ENCODE measurements around the gene SF3A1.

The SF3A1 gene

GRCh38 chr22:30323246-30323645 lies 33.4 kb downstream of the SF3A1 start:
- TF ChIP-seq EZH2phosphoT487 (IDR thresholded peaks at IDR 0.05; ENCODE audit: low read depth) = no peak
- TF ChIP-seq CTCF (IDR thresholded peaks at IDR 0.05; ENCODE audit: low read depth, low read length) = no peak
- Histone ChIP-seq H2AFZ (ENCODE audit: low read depth, low read length) (no peak overlapping the region), H3K4me1 (ENCODE audit: low read length) (peaks cover 12% of the 10 kb centered on the region), H3K4me3 (ENCODE audit: low read length) (no peak overlapping the region), H3K79me2 (ENCODE audit: low read length) (no peaks in the 10 kb centered on the region), H3K4me2 (ENCODE audit: low read length) (no peak overlapping the region), H3K9ac (ENCODE audit: low read length) (no peak overlapping the region), H3K36me3 (replicated peaks; ENCODE audit: low read depth, low read length) (no peaks in the 10 kb centered on the region), H4K20me1 (ENCODE audit: insufficient read depth, low read length) (peaks cover 3% of the 10 kb centered on the region; the same call in 1 of the 2 replicates), H3K27ac (ENCODE audit: low read length) (no peak overlapping the region), H3K9me3 (ENCODE audit: insufficient read depth, low read length) (no peaks in the 10 kb centered on the region), H3K27me3 (ENCODE audit: low read depth, low read length) (no peaks in the 10 kb centered on the region)

- H3K27ac ChIP-seq (ENCODE audit: low read length) = no peak overlapping the region
- no peak overlapping the region for H3K4me2 ChIP-seq (ENCODE audit: low read length)
- peaks cover 3% of the 10 kb centered on the region; the same call in 1 of the 2 replicates for H4K20me1 ChIP-seq (ENCODE audit: insufficient read depth, low read length)
- H3K9ac ChIP-seq (ENCODE audit: low read length) = no peak overlapping the region
- no peaks in the 10 kb centered on the region for H3K27me3 ChIP-seq (ENCODE audit: low read depth, low read length)
- TF ChIP-seq CTCF (IDR thresholded peaks at IDR 0.05; ENCODE audit: low read depth, low read length) (no peak), EZH2phosphoT487 (IDR thresholded peaks at IDR 0.05; ENCODE audit: low read depth) (no peak)
- peaks cover 5% of the 10 kb centered on the region for H3K4me1 ChIP-seq (ENCODE audit: low read length)
- H3K9me3 ChIP-seq (ENCODE audit: insufficient read depth, low read length) = no peaks in the 10 kb centered on the region
- no peak overlapping the region for H3K4me3 ChIP-seq (ENCODE audit: low read length)
- H3K36me3 ChIP-seq (replicated peaks; ENCODE audit: low read depth, low read length) = no peaks in the 10 kb centered on the region
- H2AFZ ChIP-seq (ENCODE audit: low read depth, low read length) = no peak overlapping the region
- H3K79me2 ChIP-seq (ENCODE audit: low read length) = no peaks in the 10 kb centered on the region
Observed at GRCh38 chr22:30321461-30321860, 35.2 kb downstream of the SF3A1 start.

- Histone ChIP-seq H3K27me3 (ENCODE audit: low read depth, low read length) (no peaks in the 10 kb centered on the region), H3K9ac (ENCODE audit: low read length) (no peak overlapping the region), H2AFZ (ENCODE audit: low read depth, low read length) (no peak overlapping the region), H3K4me2 (ENCODE audit: low read length) (no peak overlapping the region), H3K9me3 (ENCODE audit: insufficient read depth, low read length) (no peaks in the 10 kb centered on the region), H3K36me3 (replicated peaks; ENCODE audit: low read depth, low read length) (no peaks in the 10 kb centered on the region), H4K20me1 (ENCODE audit: insufficient read depth, low read length) (no peaks in the 10 kb centered on the region), H3K4me3 (ENCODE audit: low read length) (no peak overlapping the region), H3K27ac (ENCODE audit: low read length) (no peak overlapping the region), H3K79me2 (ENCODE audit: low read length) (peaks cover 4% of the 10 kb centered on the region; the same call in 1 of the 2 replicates), H3K4me1 (ENCODE audit: low read length) (peaks cover 7% of the 10 kb centered on the region)
- TF ChIP-seq CTCF (IDR thresholded peaks at IDR 0.05; ENCODE audit: low read depth, low read length) (no peak), EZH2phosphoT487 (IDR thresholded peaks at IDR 0.05; ENCODE audit: low read depth) (no peak)
Observed at GRCh38 chr22:30320021-30320556, 36.6 kb downstream of the SF3A1 start.

GRCh38 chr22:30318799-30319419 lies 37.8 kb downstream of the SF3A1 start:
- Histone ChIP-seq H3K27me3 (ENCODE audit: low read depth, low read length) (no peaks in the 10 kb centered on the region), H3K9ac (ENCODE audit: low read length) (no peak overlapping the region), H3K27ac (ENCODE audit: low read length) (no peak overlapping the region), H4K20me1 (ENCODE audit: insufficient read depth, low read length) (no peaks in the 10 kb centered on the region), H3K79me2 (ENCODE audit: low read length) (peaks cover 4% of the 10 kb centered on the region; the same call in 1 of the 2 replicates), H3K4me2 (ENCODE audit: low read length) (no peak overlapping the region), H3K9me3 (ENCODE audit: insufficient read depth, low read length) (no peaks in the 10 kb centered on the region), H3K4me1 (ENCODE audit: low read length) (peaks cover 19% of the 10 kb centered on the region), H3K36me3 (replicated peaks; ENCODE audit: low read depth, low read length) (no peaks in the 10 kb centered on the region), H2AFZ (ENCODE audit: low read depth, low read length) (no peak overlapping the region), H3K4me3 (ENCODE audit: low read length) (no peak overlapping the region)
- TF ChIP-seq EZH2phosphoT487 (IDR thresholded peaks at IDR 0.05; ENCODE audit: low read depth) (no peak), CTCF (IDR thresholded peaks at IDR 0.05; ENCODE audit: low read depth, low read length) (no peak)

Data from OCI-LY3 (cell line).